ENCODE data around the gene SIGLEC10.

- no peak for TF ChIP-seq CTCF (IDR thresholded peaks at IDR 0.05)
- no peak for TF ChIP-seq EP300 (IDR thresholded peaks at IDR 0.05)
- no peak for TF ChIP-seq POLR2A (IDR thresholded peaks at IDR 0.05)
Measured at GRCh38 chr19:51448011-51448410, 30.6 kb upstream of the SIGLEC10 start.
